ENCODE data around the gene ZNF107. TPM values are rescaled to one million over a fixed set of nuclear protein-coding genes. Genes with fewer than 3 reads are reported as not detected.

Gene ZNF107
- total RNA-seq (2022; extraction: Qiagen RNA extraction; ENCODE audit: low read depth): 1.3 to 3.3 TPM (median 2.6 TPM) in 5 replicates

DNA sequence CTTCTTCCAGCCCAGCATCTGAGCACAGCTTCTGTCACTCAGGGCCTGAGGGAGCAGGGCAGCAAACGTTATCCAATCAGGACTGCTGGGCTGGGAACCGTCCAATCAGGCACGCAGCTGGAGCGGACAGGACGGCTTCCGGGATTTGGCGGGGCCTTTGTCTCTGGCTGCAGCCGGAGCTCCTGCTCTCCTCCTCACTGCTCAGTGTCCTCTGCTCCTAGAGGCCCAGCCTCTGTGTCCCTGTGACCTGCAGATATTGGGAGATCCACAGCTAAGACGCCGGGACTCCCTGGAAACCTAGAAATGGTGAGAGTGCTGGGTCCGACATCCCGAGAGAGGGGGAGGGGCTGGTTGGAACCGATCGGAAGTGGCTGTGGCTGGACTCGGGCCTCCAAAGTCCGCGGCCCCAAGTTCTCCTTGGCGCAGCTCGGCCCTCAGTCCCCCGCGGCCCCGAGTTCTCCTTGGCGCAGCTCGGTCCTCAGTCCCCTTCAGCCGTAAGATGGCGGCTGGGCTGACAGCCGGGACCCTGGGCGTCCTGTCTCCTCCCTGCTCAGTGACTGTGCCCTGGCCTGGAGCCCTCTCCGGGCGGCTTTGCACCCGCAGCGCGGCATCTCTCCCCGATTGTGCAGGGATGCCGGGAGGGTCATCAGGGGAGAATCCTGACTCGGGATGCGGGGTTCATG lies at the start of gene ZNF107:
Gene ZNF107 (plus strand): TSS at position 154 of the 683 bp plus-strand sequence. CDS start 150 bp downstream, at position 304.

Other genes starting within 250 kb of the ZNF107 start
- gene ZNF680, start 103.1 kb upstream of the ZNF107 start, total RNA-seq (2022; extraction: Qiagen RNA extraction; ENCODE audit: low read depth): 0.72 to 2.8 TPM (median 1.9 TPM) in 5 replicates
- gene ZNF138, start 128.3 kb downstream of the ZNF107 start, total RNA-seq (2022; extraction: Qiagen RNA extraction; ENCODE audit: low read depth): 2.6 to 3.9 TPM (median 2.8 TPM) in 5 replicates
- 1.4 to 3.4 TPM (median 2.5 TPM) in 5 replicates for gene ZNF273, start 237.1 kb downstream of the ZNF107 start, total RNA-seq (2022; extraction: Qiagen RNA extraction; ENCODE audit: low read depth)

All from A549 treated with ZK216348 at 1 μM for 4 hours (cell line).